HEK293T (cell line): ENCODE results near the gene GALNT2.

Experiments used
- ARNT ChIP-seq: fragments of 450-650 bp; IDR thresholded peaks from 2 replicates; pipeline ENCODE4 v1.6.1; 2017; ENCODE audit warnings: mild to moderate bottlenecking
- CTBP1 ChIP-seq: fragments of 450-650 bp; IDR thresholded peaks from 2 replicates; pipeline ENCODE4 v1.6.1; 2016; ENCODE audit warnings: borderline replicate concordance
- ELF4 ChIP-seq: fragments of 450-650 bp; IDR thresholded peaks from 2 replicates; pipeline ENCODE4 v1.6.1; 2017; ENCODE audit warnings: antibody characterized with exemption
- FOXA1 ChIP-seq: fragments of 450-650 bp; IDR thresholded peaks from 2 replicates; pipeline ENCODE4 v1.6.1; 2016; ENCODE audit warnings: mild to moderate bottlenecking
- FOXK2 ChIP-seq: fragments of 450-650 bp; IDR thresholded peaks from 2 replicates; pipeline ENCODE4 v1.6.1; 2016; ENCODE audit warnings: mild to moderate bottlenecking
- FOXM1 ChIP-seq: fragments of 450-650 bp; IDR thresholded peaks from 2 replicates; pipeline ENCODE4 v1.6.1; 2017; ENCODE audit warnings: mild to moderate bottlenecking, borderline replicate concordance
- HDGF ChIP-seq: fragments of 450-650 bp; IDR thresholded peaks from 2 replicates; pipeline ENCODE4 v1.6.1; 2017; ENCODE audit warnings: antibody characterized with exemption, borderline replicate concordance
- L3MBTL2 ChIP-seq: fragments of 450-650 bp; conservative IDR thresholded peaks from 2 replicates; pipeline ENCODE4 v1.6.1; 2016; ENCODE audit warnings: mild to moderate bottlenecking
- NFRKB ChIP-seq: fragments of 450-650 bp; IDR thresholded peaks from 2 replicates; pipeline ENCODE4 v1.6.1; 2016; ENCODE audit warnings: mild to moderate bottlenecking, moderate library complexity
- SUZ12 ChIP-seq: fragments of 450-650 bp; IDR thresholded peaks from 2 replicates; pipeline ENCODE4 v1.6.1; 2016; ENCODE audit warnings: mild to moderate bottlenecking
- TARDBP ChIP-seq: fragments of 450-650 bp; IDR thresholded peaks from 2 replicates; pipeline ENCODE4 v1.6.1; 2016
- ZNF384 ChIP-seq: fragments of 450-650 bp; IDR thresholded peaks from 2 replicates; pipeline ENCODE4 v1.6.1; 2016

- no peak for TF ChIP-seq ELF4
- no peak for TF ChIP-seq FOXA1
- no peak for TF ChIP-seq FOXK2
- no peak for TF ChIP-seq FOXM1
- TF ChIP-seq ZNF384: no peak
- TF ChIP-seq ARNT: no peak
- no peak for TF ChIP-seq L3MBTL2
- no peak for TF ChIP-seq CTBP1
- TF ChIP-seq HDGF: no peak
- TF ChIP-seq NFRKB: no peak
- TF ChIP-seq SUZ12: no peak
- no peak for TF ChIP-seq TARDBP
These were observed 122.8 kb downstream of the GALNT2 start for GRCh38 chr1:230189824-230190223.
